Subcutaneous adipose tissue (tissue), 4 donors: ENCODE measurements around the gene ABR. TPM values are rescaled to one million over a fixed set of nuclear protein-coding genes. Genes with fewer than 3 reads are reported as not detected.

Experiments used
- total RNA-seq, 4 donors: library from RNA; depleted of rRNA; stranded (reverse); fragments of >200 nt; gene quantifications; one replicate each; pipeline ENCODE4 v1.1.0, GENCODE V29; 2016
- TF ChIP-seq, protein P1 (sequence below): fragments of 450-650 bp; IDR thresholded peaks from one replicate; pipeline ENCODE4 v1.5.1; 2016; ENCODE audit warnings: low read depth, mild to moderate bottlenecking, control low read depth, antibody characterized with exemption, moderate library complexity

The ABR gene
- total RNA-seq, 4 donors from 2014 or later, result 53.8 to 82.8 (median 70.8) TPM

DNA sequence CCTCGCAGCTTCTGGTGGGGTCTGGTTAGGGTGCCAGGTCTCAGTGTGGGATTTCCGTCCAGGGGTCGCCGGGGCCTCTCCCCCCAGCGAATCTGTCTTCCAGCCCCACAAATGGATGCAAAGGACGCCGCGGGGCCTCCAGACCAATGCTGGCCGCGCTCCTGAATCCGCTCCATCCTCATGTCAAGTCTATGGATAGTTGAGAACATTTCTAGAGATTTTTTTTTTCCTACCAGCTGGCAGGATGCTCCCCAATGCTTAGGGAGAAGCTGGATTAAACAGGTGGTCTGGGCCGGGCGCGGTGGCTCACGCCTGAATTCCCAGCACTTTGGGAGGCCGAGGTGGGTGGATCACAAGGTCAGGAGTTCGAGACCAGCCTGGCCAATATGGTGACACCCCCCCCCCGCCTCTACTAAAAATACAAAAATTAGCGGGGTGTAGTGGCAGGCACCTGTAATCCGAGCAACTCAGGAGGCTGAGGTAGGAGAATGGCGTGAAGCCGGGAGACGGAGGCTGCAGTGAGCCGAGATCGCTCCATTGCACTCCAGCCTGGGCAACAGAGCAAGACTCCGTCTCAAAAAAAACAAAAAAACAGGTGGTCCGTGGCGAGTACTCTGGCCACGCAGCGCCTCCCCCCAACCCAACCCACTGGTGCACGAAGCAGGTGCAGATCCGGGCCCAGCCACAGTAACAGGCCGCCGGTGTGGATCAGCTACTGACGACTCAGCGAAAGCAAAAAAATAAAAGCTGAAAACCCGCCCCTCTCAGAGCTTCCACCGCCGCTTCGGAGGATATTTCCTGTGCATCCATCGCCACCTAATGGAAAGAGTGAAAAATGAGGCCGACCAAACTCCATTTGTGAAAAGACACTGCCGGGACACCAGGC lies 199.1 kb downstream of the ABR start:
- TF ChIP-seq, protein P1, sequence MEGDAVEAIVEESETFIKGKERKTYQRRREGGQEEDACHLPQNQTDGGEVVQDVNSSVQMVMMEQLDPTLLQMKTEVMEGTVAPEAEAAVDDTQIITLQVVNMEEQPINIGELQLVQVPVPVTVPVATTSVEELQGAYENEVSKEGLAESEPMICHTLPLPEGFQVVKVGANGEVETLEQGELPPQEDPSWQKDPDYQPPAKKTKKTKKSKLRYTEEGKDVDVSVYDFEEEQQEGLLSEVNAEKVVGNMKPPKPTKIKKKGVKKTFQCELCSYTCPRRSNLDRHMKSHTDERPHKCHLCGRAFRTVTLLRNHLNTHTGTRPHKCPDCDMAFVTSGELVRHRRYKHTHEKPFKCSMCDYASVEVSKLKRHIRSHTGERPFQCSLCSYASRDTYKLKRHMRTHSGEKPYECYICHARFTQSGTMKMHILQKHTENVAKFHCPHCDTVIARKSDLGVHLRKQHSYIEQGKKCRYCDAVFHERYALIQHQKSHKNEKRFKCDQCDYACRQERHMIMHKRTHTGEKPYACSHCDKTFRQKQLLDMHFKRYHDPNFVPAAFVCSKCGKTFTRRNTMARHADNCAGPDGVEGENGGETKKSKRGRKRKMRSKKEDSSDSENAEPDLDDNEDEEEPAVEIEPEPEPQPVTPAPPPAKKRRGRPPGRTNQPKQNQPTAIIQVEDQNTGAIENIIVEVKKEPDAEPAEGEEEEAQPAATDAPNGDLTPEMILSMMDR, result no peak

GRCh38 chr17:979539-980405 lies 200.0 kb downstream of the ABR start, which contains the start of gene NXN:
Gene NXN, minus strand, starts transcription at chr17:979776.
- TF ChIP-seq, protein P1, result no peak

GRCh38 chr17:979212-979538 lies 200.6 kb downstream of the ABR start:
- TF ChIP-seq, protein P1, result no peak

- TF ChIP-seq, protein P1, result no peak
Measured at GRCh38 chr17:978103-979093, 201.4 kb downstream of the ABR start.

GRCh38 chr17:977166-977565 lies 202.6 kb downstream of the ABR start:
- TF ChIP-seq, protein P1, result no peak

DNA sequence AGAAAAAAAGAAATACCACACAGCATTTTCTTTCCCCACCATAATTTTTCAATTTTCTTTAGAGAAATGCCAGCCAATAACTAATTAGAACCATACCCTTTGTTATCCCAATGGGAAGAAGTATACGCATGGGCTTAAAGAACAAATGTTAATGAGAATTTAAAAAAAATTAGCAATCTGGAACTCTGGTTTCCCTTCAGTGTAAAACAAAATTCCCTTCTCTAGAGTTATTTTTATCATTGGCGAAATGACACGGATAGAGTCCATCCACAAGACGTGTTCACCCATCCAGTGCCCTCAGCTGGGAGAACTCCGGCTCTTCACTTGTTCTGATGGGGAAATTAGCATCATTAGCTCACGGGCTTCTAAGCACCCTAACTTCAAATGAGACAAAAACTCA lies 203.5 kb downstream of the ABR start:
- TF ChIP-seq, protein P1, result no peak
